Nephron progenitor cell (in vitro differentiated cells): ENCODE data around the gene GP1BB.
A peak's percentile ranks its signal among the peaks of the same experiment; 100 is the strongest.
"Not testable (repeated sequence)": the region's sequence is repeated elsewhere in the genome, so short reads cannot be mapped to it uniquely, and the experiment has no call there.

Source experiments
- DNase-seq: peaks from one replicate; pipeline ENCODE4 v3.0.0; 2021
- H3K27ac Mint-ChIP-seq: 2 replicates; pipeline ENCODE4 v1.8.0; 2021; ENCODE audit warnings: mild to moderate bottlenecking, moderate library complexity, mixed read lengths
- H3K27me3 Mint-ChIP-seq: 2 replicates; pipeline ENCODE4 v1.8.0; 2021; ENCODE audit warnings: mild to moderate bottlenecking, low read depth, mixed read lengths; ENCODE audit not compliant: poor library complexity
- H3K36me3 Mint-ChIP-seq: 2 replicates; pipeline ENCODE4 v1.8.0; 2021; ENCODE audit warnings: low read depth, mixed read lengths
- H3K4me1 Mint-ChIP-seq: 2 replicates; pipeline ENCODE4 v1.8.0; 2021; ENCODE audit warnings: mixed read lengths
- H3K4me3 Mint-ChIP-seq: 2 replicates; pipeline ENCODE4 v1.8.0; 2021; ENCODE audit warnings: mild to moderate bottlenecking, moderate library complexity, mixed read lengths
- H3K9me3 Mint-ChIP-seq: 2 replicates; pipeline ENCODE4 v1.8.0; 2021; ENCODE audit warnings: mild to moderate bottlenecking, moderate library complexity, mixed read lengths
- CTCF ChIP-seq: fragments of 200-600 bp; sonication (generic); IDR thresholded peaks from 2 replicates; pipeline ENCODE4 v1.5.0; 2021; ENCODE audit warnings: antibody characterized with exemption

Gene GP1BB

GRCh38 chr22:19722178-19722981, 959 bp upstream of the GP1BB start:
- TF ChIP-seq CTCF = no peak
- DNase-seq = peak; percentile 42
- H3K27me3 Mint-ChIP-seq = peaks cover 86% of the 10 kb centered on the region

GRCh38 chr22:19722982-19723231, 432 bp upstream of the GP1BB start:
- Mint-ChIP-seq H3K4me3 (peak overlapping the region; percentile 76), H3K27me3 (peaks cover 86% of the 10 kb centered on the region), H3K4me1 (peaks cover 26% of the 10 kb centered on the region), H3K27ac (no peak overlapping the region), H3K36me3 (peaks cover 13% of the 10 kb centered on the region), H3K9me3 (peaks cover 32% of the 10 kb centered on the region)
- no peak for DNase-seq
- TF ChIP-seq CTCF = no peak

More at GRCh38 chr22:19722178-19722981, 959 bp upstream of the GP1BB start:
- Mint-ChIP-seq H3K4me1 (peaks cover 30% of the 10 kb centered on the region), H3K4me3 (peak overlapping the region; percentile 38), H3K36me3 (peaks cover 13% of the 10 kb centered on the region), H3K27ac (no peak overlapping the region), H3K9me3 (peaks cover 27% of the 10 kb centered on the region)

- H3K9me3 Mint-ChIP-seq = peaks cover 32% of the 10 kb centered on the region
- H3K4me1 Mint-ChIP-seq = peaks cover 24% of the 10 kb centered on the region
- H3K4me3 Mint-ChIP-seq = peak overlapping the region; percentile 74
- H3K27me3 Mint-ChIP-seq = peaks cover 96% of the 10 kb centered on the region
- no peak overlapping the region for H3K27ac Mint-ChIP-seq
- peak; percentile 78 for DNase-seq
- TF ChIP-seq CTCF = no peak
- peaks cover 13% of the 10 kb centered on the region for H3K36me3 Mint-ChIP-seq
These were observed 866 bp downstream of the GP1BB start for GRCh38 chr22:19723983-19724827.

GRCh38 chr22:19724927-19725661, 1.8 kb downstream of the GP1BB start:
- TF ChIP-seq CTCF = no peak
- Mint-ChIP-seq H3K36me3 (peaks cover 8% of the 10 kb centered on the region), H3K9me3 (peaks cover 32% of the 10 kb centered on the region), H3K4me3 (peak overlapping the region; percentile 74), H3K27me3 (peaks cover 96% of the 10 kb centered on the region), H3K4me1 (peaks cover 20% of the 10 kb centered on the region), H3K27ac (no peak overlapping the region)
- DNase-seq = no peak

- Mint-ChIP-seq H3K27me3 (peaks cover 93% of the 10 kb centered on the region), H3K4me1 (peaks cover 18% of the 10 kb centered on the region), H3K9me3 (peaks cover 22% of the 10 kb centered on the region)
- not testable (repeated sequence) for H3K4me3 Mint-ChIP-seq, DNase-seq, H3K27ac Mint-ChIP-seq, H3K36me3 Mint-ChIP-seq
These were observed 2.9 kb downstream of the GP1BB start for GRCh38 chr22:19726064-19726788.
